ENCODE measurements around the gene SIM1.
"Not testable (repeated sequence)": the region's sequence is repeated elsewhere in the genome, so short reads cannot be mapped to it uniquely, and the experiment has no call there.

Gene SIM1

GRCh38 chr6:100376103-100376502 is 88.6 kb downstream of the SIM1 start:
- no peak for TF ChIP-seq CTCF (IDR thresholded peaks at IDR 0.05; ENCODE audit: borderline replicate concordance, control extremely low read depth, extremely low read depth, insufficient read depth, missing control alignments)
- no peak for DNase-seq (ENCODE audit: low spot score)
- in situ Hi-C loops (cut with MboI; ENCODE audit: low sequenced_read_pairs, unreplicated experiment), result no loop called here

- TF ChIP-seq CTCF (IDR thresholded peaks at IDR 0.05; ENCODE audit: borderline replicate concordance, control extremely low read depth, extremely low read depth, insufficient read depth, missing control alignments), result no peak
- DNase-seq (ENCODE audit: low spot score), result no peak
- in situ Hi-C loops (cut with MboI; ENCODE audit: low sequenced_read_pairs, unreplicated experiment), result no loop called here
Measured at GRCh38 chr6:100372326-100373091, 92.2 kb downstream of the SIM1 start.

- DNase-seq (ENCODE audit: low spot score), result no peak
- TF ChIP-seq CTCF (IDR thresholded peaks at IDR 0.05; ENCODE audit: borderline replicate concordance, control extremely low read depth, extremely low read depth, insufficient read depth, missing control alignments), result no peak
- in situ Hi-C loops (cut with MboI; ENCODE audit: low sequenced_read_pairs, unreplicated experiment), result no loop called here
Measured at GRCh38 chr6:100371591-100371990, 93.1 kb downstream of the SIM1 start.

- no peak for DNase-seq (ENCODE audit: low spot score)
- in situ Hi-C loops (cut with MboI; ENCODE audit: low sequenced_read_pairs, unreplicated experiment), result no loop called here
- TF ChIP-seq CTCF (IDR thresholded peaks at IDR 0.05; ENCODE audit: borderline replicate concordance, control extremely low read depth, extremely low read depth, insufficient read depth, missing control alignments), result no peak
Measured at GRCh38 chr6:100370265-100370664, 94.5 kb downstream of the SIM1 start.

- DNase-seq (ENCODE audit: low spot score), result no peak
- no peak for TF ChIP-seq CTCF (IDR thresholded peaks at IDR 0.05; ENCODE audit: borderline replicate concordance, control extremely low read depth, extremely low read depth, insufficient read depth, missing control alignments)
- in situ Hi-C loops (cut with MboI; ENCODE audit: low sequenced_read_pairs, unreplicated experiment), result no loop called here
Measured at GRCh38 chr6:100366419-100366818, 98.3 kb downstream of the SIM1 start.

- TF ChIP-seq CTCF (IDR thresholded peaks at IDR 0.05; ENCODE audit: borderline replicate concordance, control extremely low read depth, extremely low read depth, insufficient read depth, missing control alignments), result no peak
- DNase-seq (ENCODE audit: low spot score), result no peak
- in situ Hi-C loops (cut with MboI; ENCODE audit: low sequenced_read_pairs, unreplicated experiment), result no loop called here
Measured at GRCh38 chr6:100363651-100364050, 101.1 kb downstream of the SIM1 start.

- in situ Hi-C loops (cut with MboI; ENCODE audit: low sequenced_read_pairs, unreplicated experiment); DNase-seq (ENCODE audit: low spot score): not testable (repeated sequence)
Measured at GRCh38 chr6:100354736-100355641, 109.7 kb downstream of the SIM1 start.

Data from GM13976 (cell line).